Activated CD8-positive, alpha-beta memory T cell treated with anti-CD3 and anti-CD28 coated beads for 36 hours (primary cell): ENCODE results near the gene MAP4. TPM values are rescaled to one million over a fixed set of nuclear protein-coding genes. Genes with fewer than 3 reads are reported as not detected.
"Not testable (repeated sequence)": the region's sequence is repeated elsewhere in the genome, so short reads cannot be mapped to it uniquely, and the experiment has no call there.

Source experiments
- CTCF ChIA-PET: fragments of 350-600 bp; sonication (Branson Sonifier 250); formaldehyde crosslinking; loops from one replicate; lab custom pipeline; 2021; ENCODE audit warnings: antibody characterized with exemption; lab: Charles Lee
- POLR2A ChIA-PET: fragments of 350-600 bp; sonication (Branson Sonifier 250); formaldehyde crosslinking; loops from one replicate; lab custom pipeline; 2021; ENCODE audit warnings: antibody characterized with exemption; lab: Charles Lee
- total RNA-seq, 2 experiments: library from RNA; stranded (reverse); gene quantifications; one replicate each; pipeline ENCODE4 v1.2.3, GENCODE V29; 2021

MAP4 gene, protein sequence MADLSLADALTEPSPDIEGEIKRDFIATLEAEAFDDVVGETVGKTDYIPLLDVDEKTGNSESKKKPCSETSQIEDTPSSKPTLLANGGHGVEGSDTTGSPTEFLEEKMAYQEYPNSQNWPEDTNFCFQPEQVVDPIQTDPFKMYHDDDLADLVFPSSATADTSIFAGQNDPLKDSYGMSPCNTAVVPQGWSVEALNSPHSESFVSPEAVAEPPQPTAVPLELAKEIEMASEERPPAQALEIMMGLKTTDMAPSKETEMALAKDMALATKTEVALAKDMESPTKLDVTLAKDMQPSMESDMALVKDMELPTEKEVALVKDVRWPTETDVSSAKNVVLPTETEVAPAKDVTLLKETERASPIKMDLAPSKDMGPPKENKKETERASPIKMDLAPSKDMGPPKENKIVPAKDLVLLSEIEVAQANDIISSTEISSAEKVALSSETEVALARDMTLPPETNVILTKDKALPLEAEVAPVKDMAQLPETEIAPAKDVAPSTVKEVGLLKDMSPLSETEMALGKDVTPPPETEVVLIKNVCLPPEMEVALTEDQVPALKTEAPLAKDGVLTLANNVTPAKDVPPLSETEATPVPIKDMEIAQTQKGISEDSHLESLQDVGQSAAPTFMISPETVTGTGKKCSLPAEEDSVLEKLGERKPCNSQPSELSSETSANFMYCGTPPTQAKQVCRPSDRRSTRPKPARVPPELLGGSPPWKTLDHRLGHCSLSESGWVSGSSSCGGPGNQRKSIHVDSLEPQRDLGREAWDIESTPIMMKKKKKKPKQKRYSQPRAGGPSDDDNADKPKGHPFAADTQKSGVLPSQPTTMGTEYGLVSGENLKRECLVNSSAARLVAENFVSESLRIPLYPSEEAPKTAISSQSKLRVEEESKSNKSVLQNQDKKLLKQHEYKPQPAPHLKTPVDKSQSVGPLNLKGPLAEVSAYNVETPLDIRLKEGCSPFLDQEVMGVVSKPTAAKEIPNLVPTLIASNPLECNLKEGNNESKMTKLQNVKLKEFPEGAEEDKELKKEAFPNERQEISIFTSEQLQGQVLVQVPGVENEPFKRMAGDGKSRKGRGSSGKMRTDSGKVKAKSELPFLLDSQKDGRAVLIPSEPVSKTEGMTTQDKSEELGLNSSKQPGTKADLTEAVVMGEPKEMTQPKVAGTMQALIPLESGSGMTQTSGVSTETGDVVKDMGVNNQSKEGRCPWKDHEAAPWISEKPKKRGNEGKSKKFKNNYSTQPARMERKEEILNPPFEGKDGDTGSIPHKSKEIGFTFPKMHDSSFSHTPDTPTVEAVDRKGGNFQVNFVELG (N-terminal part only)
- total RNA-seq: 100 to 1,000 TPM; 113 to 117 TPM

DNA sequence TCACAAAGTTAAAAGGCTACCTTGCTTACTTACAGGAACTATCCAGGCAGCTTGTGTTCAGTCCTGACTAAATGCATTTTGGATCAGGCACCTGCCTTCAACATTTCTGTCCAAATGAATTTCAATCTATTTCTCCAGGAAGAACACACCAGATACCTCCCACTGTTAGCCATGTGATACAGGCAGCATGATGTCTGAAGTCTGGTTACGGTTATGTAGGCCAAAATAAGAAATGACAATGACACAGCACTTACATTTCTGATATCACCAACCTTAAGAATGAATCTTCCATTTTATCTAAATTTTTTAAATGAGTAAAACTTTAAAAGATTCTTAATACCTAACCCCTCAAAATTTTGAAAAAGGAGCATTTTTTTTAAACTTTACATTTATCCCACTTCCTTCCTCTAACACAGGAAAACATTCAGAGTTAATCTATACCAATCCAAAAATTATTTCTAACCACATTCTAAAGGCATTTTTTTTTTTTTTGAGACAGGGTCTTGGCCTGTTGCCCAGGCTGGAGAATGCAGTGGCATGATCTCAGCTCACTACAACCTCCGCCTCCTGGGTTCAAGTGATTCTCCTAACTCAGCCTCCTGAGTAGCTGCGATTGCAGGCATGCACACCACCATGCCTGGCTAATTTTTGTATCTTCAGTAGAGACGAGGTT lies at the start of gene MAP4:
Gene MAP4, minus strand, starts transcription at position 116 of the 673 bp plus-strand sequence. CDS start 17,556 bp downstream, outside the sequence.
- POLR2A ChIA-PET: no interaction called here
- CTCF ChIA-PET: no interaction called here

DNA sequence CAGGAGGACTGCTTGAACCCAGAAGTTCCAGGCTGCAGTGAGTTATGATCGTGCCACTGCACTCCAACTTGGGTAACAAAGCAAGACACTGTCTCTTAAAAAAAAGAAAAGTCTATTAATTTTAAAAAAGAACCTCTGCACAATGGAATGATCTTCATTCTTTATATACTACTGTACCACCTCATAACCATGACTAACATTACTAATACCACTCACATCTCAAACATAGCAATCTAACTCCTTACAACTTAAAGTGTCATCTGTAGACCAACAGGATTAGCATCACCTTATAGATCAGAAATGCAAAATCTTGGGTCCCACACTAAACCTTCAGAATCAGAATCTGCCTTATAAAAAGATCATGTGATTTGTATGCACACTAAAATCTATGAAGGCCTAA lies 48.8 kb upstream of the MAP4 start:
- CTCF ChIA-PET: interaction anchor here (0.6 kb wide), 1 partner anchor 559 kb away, joined by 3 read pairs; no protein-coding TSS in a partner anchor
- POLR2A ChIA-PET: no interaction called here

DNA sequence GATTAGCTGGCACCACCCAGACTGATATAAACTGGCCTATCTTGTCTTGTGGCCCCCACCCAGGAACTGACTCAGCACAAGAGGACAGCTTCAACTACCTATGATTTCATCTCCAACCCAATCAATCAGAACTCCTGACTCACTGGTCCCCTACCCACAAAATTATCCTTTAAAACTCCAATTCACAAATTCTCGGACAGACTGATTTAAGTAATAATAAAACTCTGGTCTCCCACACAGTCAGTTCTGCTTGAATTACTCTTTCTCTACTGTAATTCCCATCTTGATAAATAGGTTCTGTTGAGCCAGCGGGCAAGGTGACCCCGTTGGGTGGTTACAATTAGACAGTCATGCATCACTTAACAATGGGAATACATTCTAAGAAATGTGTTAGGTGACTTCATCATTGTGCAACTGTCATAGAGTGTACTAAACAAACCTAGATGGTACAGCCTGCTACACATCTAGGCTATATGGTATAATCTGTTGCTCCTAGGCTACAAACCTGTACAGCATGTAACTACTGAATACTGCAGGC lies 48.1 kb upstream of the MAP4 start:
- CTCF ChIA-PET: no interaction called here
- POLR2A ChIA-PET: no interaction called here

DNA sequence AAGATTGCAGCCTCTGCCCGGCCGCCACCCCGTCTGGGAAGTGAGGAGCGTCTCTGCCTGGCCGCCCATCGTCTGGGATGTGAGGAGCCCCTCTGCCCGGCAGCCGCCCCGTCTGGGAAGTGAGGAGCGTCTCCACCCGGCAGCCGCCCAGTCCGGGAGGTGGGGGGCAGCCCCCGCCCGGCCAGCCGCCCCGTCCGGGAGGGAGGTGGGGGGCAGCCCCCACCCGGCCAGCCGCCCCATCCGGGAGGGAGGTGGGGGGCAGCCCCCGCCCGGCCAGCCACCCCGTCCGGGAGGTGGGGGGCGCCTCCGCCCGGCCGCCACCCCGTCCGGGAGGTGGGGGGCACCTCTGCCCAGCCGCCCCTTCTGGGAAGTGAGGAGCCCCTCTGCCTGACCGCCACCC lies 45.4 kb upstream of the MAP4 start:
- POLR2A ChIA-PET, CTCF ChIA-PET: not testable (repeated sequence)

GRCh38 chr3:48058091-48058490 lies 41.9 kb upstream of the MAP4 start:
- CTCF ChIA-PET: no interaction called here
- POLR2A ChIA-PET: no interaction called here

DNA sequence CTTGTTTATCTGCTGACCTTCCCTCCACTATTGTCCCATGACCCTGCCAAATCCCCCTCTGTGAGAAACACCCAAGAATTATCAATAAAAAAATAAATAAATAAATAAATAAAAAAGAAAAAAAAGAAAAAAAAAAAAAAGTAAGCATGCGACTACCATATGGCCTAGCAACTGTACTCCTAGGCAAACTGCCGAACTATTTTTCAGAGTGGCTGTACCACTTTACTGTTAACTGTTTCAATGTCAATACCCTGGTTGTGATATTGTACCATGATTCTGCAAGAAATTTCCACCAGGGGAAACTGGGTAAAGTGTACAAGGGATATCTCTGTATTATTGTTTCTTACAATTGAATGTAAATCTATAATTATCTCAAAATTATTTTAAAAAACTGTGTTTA lies 41.3 kb upstream of the MAP4 start:
- ChIA-PET CTCF (no interaction called here), POLR2A (no interaction called here)

DNA sequence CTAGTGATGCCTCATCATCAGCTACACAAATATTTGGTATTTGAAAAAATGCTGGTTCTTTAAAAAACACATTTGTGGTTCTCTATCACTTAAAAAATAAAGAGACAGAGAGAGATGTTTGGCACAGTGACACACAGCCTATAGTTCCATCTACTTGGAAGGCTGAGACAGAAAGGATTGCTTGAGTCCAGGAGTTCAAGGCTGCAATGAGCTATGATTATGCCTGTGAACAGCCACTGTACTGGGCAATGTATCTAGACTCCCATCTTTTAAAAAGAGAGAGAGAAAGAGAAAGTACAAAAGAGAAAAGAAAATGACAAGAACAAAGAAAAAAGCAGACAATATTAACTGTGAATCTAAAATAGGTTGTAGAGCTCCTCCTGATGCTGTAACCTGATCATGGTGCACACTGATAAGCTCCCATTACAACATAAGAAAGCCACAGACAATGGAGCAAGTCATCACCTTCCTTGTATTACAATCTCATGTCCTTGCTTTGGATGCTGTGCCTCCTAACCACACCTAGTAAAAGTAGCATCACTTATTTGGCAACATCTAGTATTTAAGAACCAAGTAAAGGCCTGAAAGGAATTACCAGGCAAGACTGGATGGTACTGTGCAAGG lies 31.7 kb upstream of the MAP4 start:
- ChIA-PET CTCF (no interaction called here), POLR2A (no interaction called here)

GRCh38 chr3:48042071-48042760 lies 26.0 kb upstream of the MAP4 start:
- ChIA-PET CTCF (no interaction called here), POLR2A (no interaction called here)

DNA sequence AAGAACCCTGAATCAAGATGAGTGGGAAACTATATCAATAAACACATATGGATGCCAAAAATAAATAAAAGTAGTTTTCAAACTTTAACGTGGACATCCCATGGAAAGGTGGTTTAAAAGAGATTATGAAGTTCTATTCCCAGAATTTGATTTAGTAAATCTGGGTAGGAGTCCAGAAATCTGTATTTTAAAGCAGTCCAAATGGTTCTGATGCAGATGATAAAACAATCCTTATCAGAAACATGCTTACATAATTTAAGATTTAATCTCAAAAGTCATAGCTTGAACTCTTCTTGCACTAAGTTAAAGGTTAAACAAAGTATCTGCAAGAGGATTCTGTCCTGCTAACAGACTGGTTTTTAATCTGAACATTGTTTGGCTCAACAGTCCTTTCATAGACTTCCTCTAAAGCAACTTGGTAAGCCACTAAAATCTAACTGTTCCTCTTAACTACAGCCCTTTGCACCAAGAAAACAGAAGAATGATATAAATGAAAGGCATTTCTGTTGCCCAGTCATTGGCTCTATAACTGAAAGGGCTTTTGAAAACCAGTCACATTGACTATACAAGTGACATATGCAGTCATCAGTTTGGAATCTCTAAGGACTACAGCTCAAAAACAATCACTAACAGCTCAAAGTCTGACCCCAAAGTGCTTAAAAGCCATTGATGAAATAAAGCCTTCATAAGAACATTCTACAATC lies 23.4 kb upstream of the MAP4 start:
- CTCF ChIA-PET: no interaction called here
- POLR2A ChIA-PET: no interaction called here

- POLR2A ChIA-PET: no interaction called here
- CTCF ChIA-PET: no interaction called here
Observed at GRCh38 chr3:48038971-48039481, 22.8 kb upstream of the MAP4 start.

DNA sequence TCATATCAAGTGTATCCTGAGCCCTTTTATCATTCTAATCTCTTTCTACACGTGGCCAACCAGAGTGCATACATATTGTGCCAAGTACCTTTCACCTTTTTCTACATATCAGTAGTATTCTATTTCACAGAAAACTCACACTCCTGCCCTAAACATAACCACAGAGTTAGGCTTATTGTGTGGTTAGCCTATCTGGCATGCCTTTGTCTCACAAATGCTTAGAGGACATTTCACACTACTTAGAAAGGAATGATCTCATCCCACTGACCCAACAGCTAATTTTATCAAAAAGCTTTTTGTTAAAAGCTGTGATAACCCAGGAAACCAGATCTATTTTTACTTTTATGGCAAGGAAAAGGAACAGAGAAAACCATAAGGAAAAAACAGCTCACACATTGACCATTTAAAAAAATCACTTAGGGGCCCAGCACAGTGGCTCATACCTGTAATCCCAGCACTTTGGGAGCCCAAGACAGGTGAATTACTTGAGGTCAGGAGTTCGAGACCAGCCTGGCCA lies 17.8 kb upstream of the MAP4 start:
- ChIA-PET POLR2A (no interaction called here), CTCF (no interaction called here)

DNA sequence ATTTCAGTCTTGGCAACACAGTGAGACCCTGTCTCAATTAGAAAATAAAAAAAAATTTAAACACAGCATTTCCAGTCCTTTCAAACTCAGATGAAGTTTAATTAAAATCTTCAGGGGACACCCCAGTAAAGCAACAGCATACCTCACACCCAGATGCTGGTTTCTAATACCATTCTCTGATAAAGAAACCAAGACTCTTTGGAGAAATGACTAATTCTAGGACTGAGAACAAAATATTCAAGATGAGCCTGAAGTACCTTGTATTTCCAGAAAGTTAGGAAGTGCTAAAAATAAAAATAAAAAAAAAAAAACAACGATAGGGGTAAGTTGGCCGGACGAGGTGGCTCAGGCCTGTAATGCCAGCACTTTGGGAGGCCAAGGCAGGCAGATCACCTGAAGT lies 14.0 kb upstream of the MAP4 start:
- ChIA-PET POLR2A (no interaction called here), CTCF (no interaction called here)

GRCh38 chr3:48026951-48027908 lies 11.0 kb upstream of the MAP4 start:
- CTCF ChIA-PET: interaction anchor here (0.5 to 0.6 kb wide), 2 partner anchors 20 to 751 kb away, joined by 3 read pairs; no protein-coding TSS in a partner anchor
- POLR2A ChIA-PET: no interaction called here

GRCh38 chr3:48026098-48026497 lies 9.9 kb upstream of the MAP4 start:
- ChIA-PET CTCF (no interaction called here), POLR2A (no interaction called here)

DNA sequence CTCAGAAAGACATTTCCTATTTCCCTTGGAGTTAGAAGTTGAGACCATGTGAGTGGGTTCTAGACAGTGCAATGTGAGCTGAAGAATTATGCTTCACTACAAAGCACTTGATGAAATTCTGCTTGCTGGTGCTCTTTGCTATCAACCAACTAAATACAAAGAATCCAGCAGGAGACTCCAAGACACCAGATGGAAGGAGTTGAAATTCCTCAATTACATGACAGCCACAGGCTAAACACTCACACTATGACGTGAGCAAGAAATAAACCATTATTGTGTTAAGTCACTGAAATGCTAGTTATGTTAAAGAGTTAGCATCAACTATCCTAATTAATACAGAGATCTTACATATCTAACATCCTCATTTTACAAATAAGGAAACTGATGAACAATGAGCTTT lies 8.2 kb upstream of the MAP4 start:
- CTCF ChIA-PET: no interaction called here
- POLR2A ChIA-PET: no interaction called here

GRCh38 chr3:48023377-48023776 lies 7.2 kb upstream of the MAP4 start:
- POLR2A ChIA-PET: no interaction called here
- CTCF ChIA-PET: no interaction called here
